HG03045 (cell line): ENCODE measurements around the gene CEP55.

Experiments
- ATAC-seq: cut with Tn5 transposase; IDR thresholded peaks from one replicate; pipeline ENCODE4 v1.9.1; 2021; ENCODE audit warnings: mild to moderate bottlenecking, moderate library complexity; ENCODE audit not compliant: unreplicated experiment

CEP55 gene

DNA sequence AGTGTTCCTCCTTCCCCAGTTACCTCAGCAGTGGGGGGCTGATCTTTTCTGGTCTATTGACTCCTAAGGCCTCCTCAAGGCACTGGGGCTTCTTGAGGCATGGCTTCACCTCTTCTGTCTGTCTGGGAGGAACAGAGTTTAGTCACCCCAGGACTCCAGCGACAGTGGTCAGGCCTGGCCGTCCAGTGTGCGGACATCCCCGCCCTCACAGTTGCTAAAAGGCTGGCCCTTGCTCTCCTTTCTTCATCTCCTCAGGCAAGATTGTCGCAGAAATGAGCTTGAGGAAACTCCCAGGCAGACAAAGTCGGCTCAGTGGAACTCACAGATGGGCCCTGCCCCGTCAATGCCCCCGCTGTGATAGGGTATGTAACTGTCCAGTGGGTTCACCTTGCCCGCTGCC is 63.1 kb downstream of the CEP55 start:
- no peak for ATAC-seq

DNA sequence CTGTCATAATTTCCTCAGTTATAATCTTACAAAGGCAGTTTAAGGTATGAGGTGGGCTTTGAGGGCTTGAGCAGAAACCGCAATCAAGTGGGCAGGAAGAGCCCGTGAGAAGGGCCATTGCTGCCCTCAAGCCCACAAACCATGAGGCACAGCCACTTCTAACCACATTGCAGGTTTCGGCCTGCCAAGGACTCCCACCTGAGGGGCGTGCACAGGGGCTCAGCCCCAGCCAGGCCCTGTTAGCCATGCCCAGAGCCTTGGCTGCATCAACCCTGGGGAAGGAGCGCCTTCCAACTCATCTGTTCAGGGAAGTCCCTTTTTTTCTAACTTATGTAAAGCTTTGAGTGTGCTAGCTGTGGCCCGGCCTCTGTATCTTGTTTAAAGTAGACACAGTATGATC is 64.1 kb downstream of the CEP55 start:
- ATAC-seq = no peak

DNA sequence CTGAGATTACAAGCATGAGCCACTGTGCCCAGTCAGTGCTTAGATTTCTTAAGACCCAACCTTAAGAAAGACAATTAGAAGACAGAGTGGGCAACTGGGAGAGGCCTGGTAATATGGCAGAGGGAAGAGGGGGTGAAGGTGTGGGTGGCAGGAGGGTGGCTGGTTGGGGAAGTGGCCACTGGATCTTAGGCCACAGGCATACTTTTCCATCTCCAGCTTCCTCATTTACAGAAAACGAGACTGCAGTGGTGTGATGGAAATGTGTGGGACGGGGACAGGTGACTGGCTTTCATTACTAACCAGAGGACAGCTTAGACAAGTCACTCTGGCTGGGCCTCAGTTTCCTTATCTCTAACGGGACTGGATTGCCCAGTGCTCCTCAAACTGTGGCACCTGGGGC is 69.0 kb downstream of the CEP55 start:
- no peak for ATAC-seq

DNA sequence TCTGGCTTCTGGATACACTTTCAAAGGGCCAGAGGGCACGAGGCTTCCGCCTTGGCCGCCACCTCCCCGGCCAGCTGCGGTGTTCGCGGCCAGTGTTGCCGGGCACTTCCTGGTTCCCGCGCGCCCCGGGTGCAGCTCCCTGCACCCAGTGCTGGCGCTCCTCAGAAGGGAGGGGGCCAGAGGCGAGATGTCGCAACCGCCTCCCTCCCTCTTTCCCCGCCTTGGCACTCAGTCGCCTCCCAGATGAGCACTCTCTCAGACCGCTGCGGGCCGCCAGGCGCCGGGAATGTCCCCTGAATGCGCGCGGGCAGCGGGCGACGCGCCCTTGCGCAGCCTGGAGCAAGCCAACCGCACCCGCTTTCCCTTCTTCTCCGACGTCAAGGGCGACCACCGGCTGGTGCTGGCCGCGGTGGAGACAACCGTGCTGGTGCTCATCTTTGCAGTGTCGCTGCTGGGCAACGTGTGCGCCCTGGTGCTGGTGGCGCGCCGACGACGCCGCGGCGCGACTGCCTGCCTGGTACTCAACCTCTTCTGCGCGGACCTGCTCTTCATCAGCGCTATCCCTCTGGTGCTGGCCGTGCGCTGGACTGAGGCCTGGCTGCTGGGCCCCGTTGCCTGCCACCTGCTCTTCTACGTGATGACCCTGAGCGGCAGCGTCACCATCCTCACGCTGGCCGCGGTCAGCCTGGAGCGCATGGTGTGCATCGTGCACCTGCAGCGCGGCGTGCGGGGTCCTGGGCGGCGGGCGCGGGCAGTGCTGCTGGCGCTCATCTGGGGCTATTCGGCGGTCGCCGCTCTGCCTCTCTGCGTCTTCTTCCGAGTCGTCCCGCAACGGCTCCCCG is 70.2 kb downstream of the CEP55 start, which contains the start of gene FFAR4:
FFAR4 (plus strand) TSS at position 231 of the 842 bp plus-strand sequence; CDS start at position 287, 56 bp downstream.
- no peak for ATAC-seq

DNA sequence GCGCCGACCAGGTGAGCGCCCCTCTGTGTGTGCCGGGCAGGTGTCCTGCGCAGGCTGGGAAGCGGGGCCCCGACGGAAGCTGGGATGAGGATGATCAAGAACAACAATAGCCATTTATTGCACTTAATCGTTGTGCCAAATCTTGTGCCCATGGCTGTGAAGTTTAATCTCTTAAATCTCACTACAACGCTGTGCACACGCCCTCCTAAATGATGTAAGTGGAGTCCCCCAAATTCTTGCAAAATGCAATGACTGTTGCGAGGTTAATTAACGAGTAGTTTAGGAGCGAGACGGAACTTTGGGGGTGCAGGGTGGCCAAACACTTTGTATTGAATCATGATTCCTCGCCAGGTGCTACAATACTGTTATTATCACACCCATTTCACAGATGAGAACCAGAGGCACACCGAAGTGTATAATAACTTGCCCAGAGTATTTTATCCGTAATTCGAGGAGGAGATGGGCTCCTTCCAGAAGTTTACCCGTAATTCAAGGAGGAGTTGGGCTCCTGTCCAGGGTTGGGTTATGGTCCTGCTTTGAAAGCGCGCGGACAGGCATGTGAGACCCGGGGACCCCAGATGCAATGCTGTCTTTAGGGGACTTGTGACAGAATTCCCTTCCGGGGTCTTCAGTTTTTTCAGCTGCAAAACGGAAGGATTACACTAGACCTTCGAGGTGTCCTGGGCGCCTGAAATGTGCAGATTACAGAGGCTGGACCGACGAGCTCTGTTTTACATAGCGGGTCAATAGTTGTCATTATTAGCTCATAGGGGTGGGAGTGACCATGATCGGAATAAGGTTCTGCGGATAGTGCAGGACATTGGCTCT is 71.1 kb downstream of the CEP55 start:
- no peak for ATAC-seq

DNA sequence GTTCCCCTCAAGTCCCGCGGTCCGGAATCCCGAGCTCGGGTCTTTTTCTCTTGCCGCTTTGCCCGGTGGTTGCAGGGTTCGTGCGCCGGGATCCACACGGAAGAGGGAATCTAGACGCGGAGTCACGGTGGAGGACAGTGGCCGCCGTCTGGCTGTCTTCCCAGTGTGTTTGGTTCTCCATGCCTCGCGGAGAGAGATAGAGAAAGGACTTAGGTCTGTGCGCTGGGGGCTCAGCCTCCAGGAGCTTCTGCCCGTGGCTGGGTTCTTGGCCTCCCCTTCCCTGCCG is 71.6 kb downstream of the CEP55 start:
- no peak for ATAC-seq

DNA sequence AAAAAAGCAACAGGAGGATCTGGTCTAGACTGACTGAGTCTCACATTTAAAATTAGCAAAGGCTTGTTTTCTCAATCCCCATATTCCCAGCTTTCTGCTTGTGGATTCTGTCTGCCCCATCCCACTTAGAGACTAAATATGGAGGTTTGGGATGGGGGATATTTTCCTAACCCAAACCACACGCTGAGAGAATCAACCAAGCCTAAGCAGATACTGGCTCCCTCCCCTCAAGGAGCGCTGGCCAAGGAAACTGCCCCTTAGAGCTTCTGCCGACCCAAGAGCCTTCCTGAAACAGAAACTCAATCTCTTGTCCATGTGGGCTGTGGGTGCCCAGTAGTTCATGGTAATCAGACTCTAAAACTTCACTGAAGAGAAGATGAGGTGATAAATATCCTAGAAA is 74.0 kb downstream of the CEP55 start:
- ATAC-seq = no peak

DNA sequence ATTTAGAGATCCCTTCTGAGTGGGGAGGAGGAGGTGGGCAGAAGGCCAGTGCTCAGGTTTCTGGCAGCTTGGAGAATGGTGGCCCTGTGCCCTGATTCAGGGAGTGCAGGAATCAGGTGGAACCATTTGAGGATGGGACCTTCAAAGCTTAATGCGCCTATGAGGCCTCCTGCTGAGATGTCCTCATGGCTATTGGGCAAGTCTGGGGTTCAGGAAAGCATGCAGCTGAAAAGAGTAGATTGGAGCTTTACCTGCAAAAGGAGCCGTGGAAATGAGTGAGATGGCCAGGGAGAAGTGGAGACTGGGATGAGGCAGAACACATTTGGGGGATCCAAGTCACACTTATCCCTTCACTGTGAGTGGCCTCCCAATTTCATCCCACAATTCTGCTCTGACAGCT is 76.2 kb downstream of the CEP55 start:
- ATAC-seq = no peak

DNA sequence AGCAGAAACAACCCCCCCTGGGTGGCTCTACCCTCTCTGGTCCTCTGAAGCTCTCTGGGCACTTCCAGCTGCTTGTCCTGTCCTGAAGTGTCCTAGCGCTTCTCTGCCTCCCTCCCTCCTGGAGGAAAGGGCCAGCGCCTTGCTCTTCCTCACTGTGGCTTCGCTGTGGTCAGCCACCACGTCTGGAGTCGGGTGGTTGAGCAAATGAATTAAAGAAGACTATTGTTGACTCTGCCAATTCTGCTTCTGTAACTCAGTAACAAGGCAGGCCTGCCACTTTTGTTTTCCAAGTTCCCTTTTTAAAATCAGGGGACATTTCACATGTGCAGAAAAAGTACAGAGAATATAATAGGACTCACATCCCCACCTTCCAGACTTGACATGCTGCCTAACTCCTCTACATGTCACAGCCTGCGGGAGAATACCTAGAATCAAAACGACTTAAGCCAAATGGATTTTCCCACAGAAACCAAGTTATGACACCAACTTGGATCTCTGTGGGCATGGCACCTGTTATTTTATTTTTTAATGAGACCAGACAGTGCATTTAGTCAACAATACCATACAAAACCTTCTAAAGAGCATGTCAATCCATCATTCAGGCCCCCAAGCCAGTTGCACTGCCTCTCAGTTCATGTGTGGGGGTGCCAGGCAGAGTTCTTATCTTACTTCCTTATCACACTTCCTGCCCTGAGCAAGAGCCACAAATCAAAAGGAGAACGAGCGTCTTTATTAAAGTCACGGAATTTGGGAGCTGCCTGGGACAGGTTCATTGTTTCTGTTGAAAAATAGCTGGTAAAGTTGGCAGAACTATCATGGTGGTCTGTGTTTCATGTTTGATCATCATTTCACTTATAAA is 76.9 kb downstream of the CEP55 start:
- ATAC-seq = no peak

DNA sequence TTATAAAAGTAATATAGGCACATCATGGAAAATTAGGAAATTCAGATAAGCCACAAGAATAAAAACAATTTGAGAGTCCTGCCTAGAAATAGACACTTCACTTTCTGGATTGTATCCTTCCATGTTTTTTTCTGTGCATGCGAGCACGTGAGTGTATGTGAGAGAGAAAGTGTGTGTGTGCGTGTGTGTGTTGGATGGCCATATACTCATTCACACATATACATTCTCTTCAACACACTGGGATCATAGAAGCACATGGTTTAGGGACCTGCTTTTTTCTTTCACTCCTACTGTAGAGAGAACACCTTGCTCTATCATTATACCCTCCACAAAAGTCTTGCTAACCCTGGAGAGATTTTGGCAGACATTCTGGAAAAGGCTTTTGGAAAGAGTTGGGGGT is 77.5 kb downstream of the CEP55 start:
- ATAC-seq = no peak

DNA sequence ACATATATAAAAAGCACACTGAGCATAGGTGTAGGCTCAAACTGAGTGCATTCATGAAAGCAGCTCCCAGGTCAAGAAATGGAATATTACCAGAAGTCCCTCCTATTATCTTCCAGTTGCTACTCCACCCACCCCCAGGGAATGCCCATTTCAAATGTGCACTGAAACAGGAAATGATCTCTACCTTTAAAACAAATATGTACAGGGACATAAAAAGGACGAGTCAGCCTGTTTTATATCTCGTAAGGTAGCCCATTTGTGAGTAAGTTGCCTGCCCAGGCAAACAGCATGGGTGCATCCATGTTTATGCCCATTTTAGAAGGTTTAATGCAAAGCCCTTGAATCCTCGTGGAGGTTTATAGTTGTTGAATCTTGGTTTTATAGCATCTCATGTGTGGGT is 80.5 kb downstream of the CEP55 start:
- no peak for ATAC-seq

DNA sequence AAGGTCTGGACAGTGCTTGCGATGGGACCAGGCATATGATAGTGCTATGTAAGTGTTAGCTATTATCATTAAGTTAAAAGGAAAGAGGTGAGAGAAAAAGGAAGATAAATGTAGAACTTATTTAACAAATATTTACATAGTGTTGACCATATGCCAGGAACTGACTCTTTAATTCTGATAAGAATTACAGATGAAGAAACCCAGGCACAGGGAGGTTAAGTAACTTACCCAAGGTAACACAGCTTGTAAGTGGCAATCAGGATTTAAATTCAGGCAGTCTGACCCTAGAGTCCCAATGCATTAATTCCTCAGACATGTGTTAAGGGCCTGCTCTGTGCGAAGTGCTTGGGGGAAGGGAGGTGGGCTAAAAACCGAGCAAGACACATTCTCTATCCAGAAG is 81.2 kb downstream of the CEP55 start:
- ATAC-seq = no peak
